Daoy (cell line): ENCODE data around the gene LNP1. TPM values are rescaled to one million over a fixed set of nuclear protein-coding genes. Genes with fewer than 3 reads are reported as not detected.
"Not testable (repeated sequence)": the region's sequence is repeated elsewhere in the genome, so short reads cannot be mapped to it uniquely, and the experiment has no call there.

ENCODE experiments used
- DNase-seq: peaks from one replicate; pipeline ENCODE4 v3.0.0-alpha.2; 2015; ENCODE audit warnings: low read depth
- total RNA-seq: library from RNA; depleted of rRNA; stranded (reverse); fragments of >200 nt; shearing (Covaris generic); gene quantifications from 2 replicates; pipeline ENCODE4 v1.2.3, GENCODE V29; 2014; rRNA removed

Gene LNP1
- total RNA-seq, 1 experiment from 2014 or later = 8.3 TPM

DNA sequence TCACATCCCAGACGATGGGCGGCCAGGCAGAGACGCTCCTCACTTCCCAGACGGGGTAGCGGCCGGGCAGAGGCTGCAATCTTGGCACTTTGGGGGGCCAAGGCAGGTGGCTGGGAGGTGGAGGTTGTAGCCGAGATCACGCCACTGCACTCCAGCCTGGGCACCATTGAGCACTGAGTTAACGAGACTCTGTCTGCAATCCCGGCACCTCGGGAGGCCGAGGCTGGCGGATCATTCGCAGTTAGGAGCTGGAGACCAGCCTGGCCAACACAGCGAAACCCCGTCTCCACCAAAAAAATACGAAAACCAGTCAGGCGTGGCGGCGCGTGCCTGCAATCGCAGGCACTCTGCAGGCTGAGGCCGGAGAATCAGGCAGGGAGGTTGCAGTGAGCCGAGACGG, 77.2 kb downstream of the LNP1 start:
- DNase-seq = not testable (repeated sequence)

DNA sequence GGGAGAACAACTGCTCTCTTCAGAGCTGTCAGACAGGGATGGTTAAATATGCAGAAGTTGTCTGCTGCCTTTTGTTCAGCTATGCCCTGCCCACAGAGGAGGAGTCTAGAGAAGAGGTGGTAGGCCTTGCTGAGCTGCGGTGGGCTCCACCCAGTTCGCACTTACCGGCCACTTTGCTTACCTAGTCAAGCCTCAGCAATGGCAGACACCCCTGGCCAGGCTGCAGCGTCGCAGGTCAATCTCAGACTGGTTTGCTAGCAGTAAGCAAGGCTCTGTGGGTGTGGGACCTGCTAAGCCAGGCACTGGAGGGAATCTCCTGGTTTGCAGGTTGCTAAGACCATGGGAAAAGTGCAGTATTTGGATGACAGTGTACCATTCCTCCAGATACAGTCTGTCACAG, 78.7 kb downstream of the LNP1 start:
- no peak for DNase-seq

DNA sequence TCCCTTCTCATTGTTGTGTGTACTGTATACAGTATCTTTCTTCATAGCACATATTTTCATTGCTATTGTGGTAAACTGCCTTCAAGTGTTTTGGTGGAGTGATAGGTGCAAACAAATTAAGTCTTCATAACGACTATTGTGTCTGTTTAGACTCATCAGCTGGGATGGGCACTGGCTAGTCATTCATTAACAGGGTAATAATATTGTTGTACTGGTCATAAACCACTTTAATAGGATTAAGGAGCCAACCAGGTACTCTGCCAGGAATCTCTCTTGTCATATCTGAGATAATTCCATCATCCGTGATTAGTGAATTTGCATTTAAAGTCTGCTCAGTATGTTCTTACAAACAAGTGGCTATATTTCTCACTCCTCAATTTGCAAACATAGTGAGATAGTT, 80.8 kb downstream of the LNP1 start:
- DNase-seq = no peak

DNA sequence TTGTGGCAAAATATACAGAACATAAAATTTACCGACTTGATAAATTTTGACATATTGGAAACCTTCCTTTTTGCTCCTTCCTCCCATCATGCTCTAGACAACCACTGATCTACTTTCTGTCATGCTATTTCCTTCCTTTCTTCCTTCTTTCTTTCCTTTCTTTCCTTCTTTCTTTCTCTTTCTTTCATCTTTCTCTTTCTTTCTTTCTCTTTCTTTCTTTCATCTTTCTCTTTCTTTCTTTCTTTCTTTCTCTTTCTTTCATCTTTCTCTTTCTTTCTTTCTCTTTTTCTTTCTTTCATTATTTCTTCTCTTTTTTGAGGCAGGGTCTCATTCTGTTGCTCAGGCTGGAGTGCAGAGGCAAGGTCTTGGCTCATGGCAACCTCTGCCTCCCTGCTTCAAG, 82.2 kb downstream of the LNP1 start:
- no peak for DNase-seq

DNA sequence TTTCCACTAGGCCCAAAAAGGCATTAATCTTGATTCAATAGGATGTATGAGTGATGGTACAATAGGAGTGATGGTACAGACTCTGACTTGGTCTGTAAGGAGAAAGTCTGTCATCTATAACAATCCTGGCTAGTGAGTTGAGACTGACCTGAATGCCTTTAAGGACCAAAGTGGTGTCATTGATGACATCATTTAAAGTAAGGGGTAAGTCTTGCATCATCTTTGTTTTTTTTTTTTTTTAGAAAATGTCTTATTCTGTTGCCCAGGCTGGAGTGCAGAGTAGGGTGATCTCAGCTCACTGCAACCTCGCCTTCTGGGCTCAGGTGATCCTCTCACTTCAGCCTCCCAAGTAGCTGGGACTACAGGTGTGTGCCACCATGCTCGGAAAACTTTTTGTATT, 85.5 kb downstream of the LNP1 start:
- no peak for DNase-seq

DNA sequence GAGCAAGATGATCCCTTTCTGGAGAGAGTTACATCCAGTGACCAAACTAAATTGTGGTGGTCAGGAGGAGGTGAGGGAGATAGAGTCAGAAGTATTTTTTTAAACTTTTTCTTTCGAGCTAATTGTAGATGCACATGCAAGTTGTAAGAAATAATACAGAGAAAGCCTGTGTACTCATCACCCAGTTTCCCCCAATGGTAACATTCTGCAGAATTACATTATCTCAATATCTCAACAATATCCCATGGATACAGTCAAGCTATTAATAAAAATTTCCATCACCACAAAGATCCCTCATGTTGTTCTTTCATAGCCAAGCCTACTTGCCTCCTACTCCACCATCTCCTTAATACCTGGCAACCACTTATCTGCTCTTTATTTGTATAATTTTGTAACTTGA, 87.8 kb downstream of the LNP1 start:
- DNase-seq = no peak

DNA sequence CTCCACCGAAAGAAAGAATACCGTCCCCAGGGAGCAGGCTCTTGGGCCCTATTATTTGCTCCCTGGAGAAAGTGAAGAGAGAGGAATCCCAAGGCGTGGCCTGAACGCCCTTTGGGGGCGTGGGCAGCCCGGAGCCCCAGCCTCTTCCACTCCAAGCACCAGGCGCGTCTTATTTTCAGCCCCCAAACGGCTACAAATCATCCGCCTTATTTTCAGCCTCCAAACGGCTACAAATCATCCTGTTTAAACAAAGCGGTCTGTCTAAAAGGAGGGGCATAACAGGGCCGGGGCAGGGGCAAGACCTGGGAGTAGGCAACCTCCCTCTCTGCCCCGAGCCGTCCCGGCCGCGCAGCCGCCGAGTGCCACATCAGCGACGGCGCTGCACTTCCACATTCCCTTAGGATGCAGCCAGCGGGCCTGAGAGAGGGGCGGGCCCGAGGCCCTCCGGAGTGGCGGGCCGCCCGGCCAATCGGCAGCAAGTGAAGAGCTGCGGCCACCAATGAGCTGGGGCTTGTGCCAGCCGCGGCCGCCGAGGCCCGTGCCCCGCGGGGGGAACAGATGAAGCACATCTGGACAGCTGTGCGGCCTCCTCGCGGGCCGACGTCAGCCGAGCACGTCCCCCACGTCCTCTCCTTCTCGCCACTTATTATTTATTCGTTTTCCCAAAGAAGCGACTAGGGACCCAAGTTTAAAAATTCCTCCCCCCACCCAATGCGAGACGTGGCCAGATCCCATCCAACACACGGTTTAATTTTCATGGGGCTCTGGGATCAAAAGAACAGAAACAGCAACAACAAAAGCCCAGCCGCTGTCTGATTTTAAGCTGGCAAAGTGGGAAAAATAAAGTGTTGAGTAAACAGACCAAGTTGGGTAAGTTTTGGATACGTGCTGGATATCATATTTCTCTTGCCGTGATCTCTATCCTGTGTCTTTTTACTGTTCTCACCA, 91.0 kb downstream of the LNP1 start, which contains the start of gene TMEM45A:
Gene TMEM45A (plus strand): TSS at position 561 of the 948 bp plus-strand sequence. CDS start 62,593 bp downstream, outside the sequence.
- peak; percentile 98 for DNase-seq

DNA sequence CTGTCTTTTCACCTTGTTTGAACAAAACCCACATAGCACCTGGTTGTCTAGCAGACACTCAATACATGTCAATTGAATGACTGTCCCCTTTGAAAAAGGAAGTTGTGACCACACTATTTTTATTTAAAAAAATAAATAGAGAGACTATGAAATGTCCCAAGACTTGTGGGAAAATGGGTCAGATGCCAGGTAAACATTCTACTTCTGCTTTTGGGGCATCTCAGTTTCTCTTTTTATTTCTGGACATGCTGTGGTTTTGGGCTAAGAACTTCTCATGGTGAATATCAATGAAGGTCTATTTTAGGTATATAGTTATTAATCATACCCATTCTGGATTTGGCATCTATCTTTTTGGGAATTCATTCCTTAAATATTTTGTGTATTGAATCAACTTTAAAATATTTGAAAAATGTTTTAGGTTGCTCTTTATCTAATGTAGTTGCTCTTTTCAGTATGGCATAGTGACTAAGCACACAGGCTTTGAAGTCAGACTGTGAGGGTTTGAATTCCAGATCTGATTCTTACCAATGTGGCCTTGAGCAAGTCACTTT, 95.4 kb downstream of the LNP1 start:
- peak; percentile 47 for DNase-seq

DNA sequence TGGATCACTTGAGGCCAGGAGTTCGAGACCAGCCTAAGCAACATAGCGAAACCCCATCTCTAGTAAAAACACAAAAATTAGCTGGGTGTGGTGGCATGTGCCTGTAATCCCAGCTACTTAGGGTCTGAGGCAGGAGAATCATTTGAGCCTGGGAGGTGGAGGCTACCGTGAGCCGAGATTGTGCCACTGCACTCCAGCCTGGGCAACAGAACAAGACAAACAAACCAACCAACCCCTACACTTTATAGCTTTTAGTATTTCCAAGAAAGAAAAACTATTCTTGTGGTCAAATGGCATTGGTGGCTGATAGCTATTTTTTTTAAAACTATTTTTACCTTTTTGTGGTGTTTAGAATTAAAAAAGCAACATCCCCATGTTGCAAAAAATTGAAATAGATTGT, 98.3 kb downstream of the LNP1 start:
- no peak for DNase-seq

DNA sequence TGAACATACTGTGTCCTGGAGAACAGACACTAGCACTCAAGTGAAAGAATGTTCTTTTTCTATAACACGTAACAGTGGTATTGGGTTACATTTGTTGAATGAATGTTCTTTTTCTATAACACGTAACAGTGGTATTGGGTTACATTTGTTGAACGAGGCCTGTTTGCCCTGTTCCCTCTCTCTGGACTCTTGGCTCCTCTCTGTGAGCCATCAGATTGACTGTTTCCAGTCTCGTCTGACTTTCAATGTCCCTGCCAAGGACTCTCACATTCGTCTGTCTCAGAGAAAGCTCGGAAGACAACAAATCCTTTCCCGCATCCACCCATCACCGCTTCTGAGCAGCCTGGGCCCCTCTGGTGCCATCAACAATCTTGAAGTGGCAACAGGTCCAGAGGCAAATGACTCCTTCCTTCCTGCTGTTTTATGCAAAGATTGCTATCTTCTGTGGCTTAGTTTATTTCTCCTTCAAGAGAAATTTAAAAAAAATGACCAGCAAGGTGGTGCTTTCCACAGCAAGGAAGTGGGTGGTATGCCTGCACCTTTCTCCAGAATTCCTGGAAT, 99.1 kb downstream of the LNP1 start:
- no peak for DNase-seq

DNA sequence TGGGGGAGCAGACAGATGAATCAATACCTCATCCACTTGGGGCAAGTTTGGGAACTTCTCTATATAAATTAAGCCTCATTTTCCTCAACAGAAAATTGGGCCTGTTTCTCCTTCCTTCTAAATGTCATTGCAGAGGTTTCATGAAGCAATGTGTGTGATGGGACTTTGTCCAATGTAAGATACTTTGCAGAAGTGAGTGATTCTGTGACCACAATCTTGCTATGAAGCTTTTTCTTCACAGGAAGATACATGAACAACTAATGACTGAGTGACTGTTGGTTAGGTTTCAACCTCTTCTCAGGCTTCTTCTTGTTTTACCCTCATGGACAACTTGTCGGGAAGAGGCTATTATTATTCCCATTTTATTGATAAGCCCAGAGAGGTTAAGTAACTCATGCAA, 102.1 kb downstream of the LNP1 start:
- DNase-seq = no peak

Other genes starting within 250 kb of the LNP1 start
- gene TBC1D23, start 140.5 kb upstream of the LNP1 start, total RNA-seq = 47.0 and 84.0 TPM in 2 replicates
- gene NIT2, start 66.8 kb upstream of the LNP1 start, total RNA-seq = 48.3 and 53.2 TPM in 2 replicates
- 103 and 107 TPM in 2 replicates for gene TOMM70, start 450 bp upstream of the LNP1 start, total RNA-seq
- 24.5 and 26.9 TPM in 2 replicates for gene TMEM45A, start 91.1 kb downstream of the LNP1 start, total RNA-seq
- not detected in 2 replicates for gene ADGRG7, start 208.1 kb downstream of the LNP1 start, total RNA-seq